Hepatocyte (in vitro differentiated cells): ENCODE results near the gene SIK2.

Experiments
- EZH2 ChIP-seq: fragments of 200-600 bp; sonication (generic); IDR thresholded peaks from 2 replicates; pipeline ENCODE4 v1.6.1; 2016; ENCODE audit warnings: antibody characterized with exemption, mild to moderate bottlenecking, borderline replicate concordance
- EZH2phosphoT487 ChIP-seq: fragments of 200-600 bp; sonication (generic); IDR thresholded peaks from one replicate; pipeline ENCODE4 v1.6.1; 2018; ENCODE audit warnings: antibody characterized with exemption, mild to moderate bottlenecking, low read depth, moderate library complexity; ENCODE audit not compliant: unreplicated experiment, severe bottlenecking
- TF ChIP-seq, protein P1 (sequence below): fragments of 200-600 bp; sonication (generic); IDR thresholded peaks from 2 replicates; pipeline ENCODE4 v1.5.1; 2016; ENCODE audit warnings: antibody characterized with exemption, mild to moderate bottlenecking; ENCODE audit not compliant: poor library complexity

DNA sequence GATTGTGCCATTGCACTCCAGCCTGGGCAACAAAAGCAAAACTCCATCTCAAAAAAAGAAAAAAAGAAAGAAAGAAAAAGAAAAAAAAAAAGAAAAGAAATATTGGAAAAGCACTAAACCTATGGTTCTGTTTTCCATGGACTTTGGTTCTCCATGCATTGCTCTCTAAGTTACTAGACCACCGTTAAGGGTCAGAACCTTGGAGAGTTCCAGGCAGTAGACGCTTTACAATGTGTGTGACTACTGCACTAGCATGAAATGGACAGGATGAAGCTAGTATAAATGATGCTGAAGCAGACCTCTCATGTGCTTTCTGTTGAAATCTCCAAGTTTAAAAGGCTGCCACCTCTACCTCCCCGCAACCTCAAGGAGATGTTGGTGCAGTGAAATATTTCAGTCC is 63.5 kb downstream of the SIK2 start:
- no peak for TF ChIP-seq EZH2
- TF ChIP-seq, protein P1, sequence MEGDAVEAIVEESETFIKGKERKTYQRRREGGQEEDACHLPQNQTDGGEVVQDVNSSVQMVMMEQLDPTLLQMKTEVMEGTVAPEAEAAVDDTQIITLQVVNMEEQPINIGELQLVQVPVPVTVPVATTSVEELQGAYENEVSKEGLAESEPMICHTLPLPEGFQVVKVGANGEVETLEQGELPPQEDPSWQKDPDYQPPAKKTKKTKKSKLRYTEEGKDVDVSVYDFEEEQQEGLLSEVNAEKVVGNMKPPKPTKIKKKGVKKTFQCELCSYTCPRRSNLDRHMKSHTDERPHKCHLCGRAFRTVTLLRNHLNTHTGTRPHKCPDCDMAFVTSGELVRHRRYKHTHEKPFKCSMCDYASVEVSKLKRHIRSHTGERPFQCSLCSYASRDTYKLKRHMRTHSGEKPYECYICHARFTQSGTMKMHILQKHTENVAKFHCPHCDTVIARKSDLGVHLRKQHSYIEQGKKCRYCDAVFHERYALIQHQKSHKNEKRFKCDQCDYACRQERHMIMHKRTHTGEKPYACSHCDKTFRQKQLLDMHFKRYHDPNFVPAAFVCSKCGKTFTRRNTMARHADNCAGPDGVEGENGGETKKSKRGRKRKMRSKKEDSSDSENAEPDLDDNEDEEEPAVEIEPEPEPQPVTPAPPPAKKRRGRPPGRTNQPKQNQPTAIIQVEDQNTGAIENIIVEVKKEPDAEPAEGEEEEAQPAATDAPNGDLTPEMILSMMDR: no peak
- no peak for TF ChIP-seq EZH2phosphoT487
